HG03442 (cell line): Measurements from ENCODE around the gene OGA.
"Not testable (repeated sequence)": the region's sequence is repeated elsewhere in the genome, so short reads cannot be mapped to it uniquely, and the experiment has no call there.

Source experiments
- ATAC-seq: cut with Tn5 transposase; IDR thresholded peaks from one replicate; pipeline ENCODE4 v1.9.1; 2021; ENCODE audit warnings: mild to moderate bottlenecking, moderate library complexity; ENCODE audit not compliant: unreplicated experiment

The OGA gene

GRCh38 chr10:101807158-101807557, 11.1 kb downstream of the OGA start:
- ATAC-seq: no peak

- no peak for ATAC-seq
Observed at GRCh38 chr10:101803511-101803910, 14.7 kb downstream of the OGA start.

GRCh38 chr10:101797403-101798059, 20.7 kb downstream of the OGA start:
- no peak for ATAC-seq

- ATAC-seq: no peak
Observed at GRCh38 chr10:101793526-101793925, 24.7 kb downstream of the OGA start.

- ATAC-seq: no peak
Observed at GRCh38 chr10:101789686-101790085, 28.6 kb downstream of the OGA start.

GRCh38 chr10:101789231-101789630, 29.0 kb downstream of the OGA start:
- ATAC-seq: not testable (repeated sequence)

- no peak for ATAC-seq
Observed at GRCh38 chr10:101785801-101786200, 32.4 kb downstream of the OGA start.

- ATAC-seq: no peak
Observed at GRCh38 chr10:101784558-101784957, 33.7 kb downstream of the OGA start.

GRCh38 chr10:101783736-101784118, 34.5 kb downstream of the OGA start:
- no peak for ATAC-seq

- no peak for ATAC-seq
Observed at GRCh38 chr10:101782811-101783735, 35.2 kb downstream of the OGA start, which contains the start of gene NPM3. TSS of gene NPM3 (minus strand) at chr10:101783446. CDS start at chr10:101783390, 56 bp downstream.

GRCh38 chr10:101781984-101782810, 36.0 kb downstream of the OGA start:
- ATAC-seq: no peak

- ATAC-seq: no peak
Observed at GRCh38 chr10:101781655-101781983, 36.6 kb downstream of the OGA start.

GRCh38 chr10:101780818-101781654, 37.2 kb downstream of the OGA start:
- no peak for ATAC-seq

- no peak for ATAC-seq
Observed at GRCh38 chr10:101780187-101780817, 37.9 kb downstream of the OGA start.

GRCh38 chr10:101779544-101780186, 38.6 kb downstream of the OGA start:
- peak; percentile 43 for ATAC-seq

- ATAC-seq: no peak
Observed at GRCh38 chr10:101778781-101779543, 39.3 kb downstream of the OGA start.

GRCh38 chr10:101778151-101778780, 40.0 kb downstream of the OGA start:
- ATAC-seq: no peak

GRCh38 chr10:101777619-101778145, 40.6 kb downstream of the OGA start:
- no peak for ATAC-seq
